ENCODE results near the gene SLC38A3. TPM values are rescaled to one million over a fixed set of nuclear protein-coding genes. Genes with fewer than 3 reads are reported as not detected.

The SLC38A3 gene
- total RNA-seq, 1 donor from 2014 or later: 1.2 TPM

DNA sequence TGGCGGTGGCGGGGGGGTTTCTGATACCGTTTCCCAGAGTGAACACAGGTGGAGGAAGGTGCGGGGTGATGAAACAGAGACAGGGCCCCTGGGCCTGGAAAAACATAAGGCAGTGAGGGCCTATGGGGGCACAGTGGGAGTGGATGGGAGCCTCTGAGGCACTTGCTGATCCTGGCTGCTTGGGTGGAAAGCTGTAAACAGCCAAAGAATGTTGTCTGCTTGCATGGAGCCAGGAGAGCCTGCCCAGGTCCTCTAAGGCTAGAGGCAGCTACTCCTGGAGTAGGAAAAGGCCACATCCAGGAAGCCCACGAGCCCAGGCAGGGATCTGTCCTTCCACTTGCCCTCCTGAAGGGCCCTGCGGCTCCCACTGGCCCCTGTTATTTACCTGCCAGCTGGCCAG lies 60.9 kb downstream of the SLC38A3 start:
- TF ChIP-seq, protein P1, sequence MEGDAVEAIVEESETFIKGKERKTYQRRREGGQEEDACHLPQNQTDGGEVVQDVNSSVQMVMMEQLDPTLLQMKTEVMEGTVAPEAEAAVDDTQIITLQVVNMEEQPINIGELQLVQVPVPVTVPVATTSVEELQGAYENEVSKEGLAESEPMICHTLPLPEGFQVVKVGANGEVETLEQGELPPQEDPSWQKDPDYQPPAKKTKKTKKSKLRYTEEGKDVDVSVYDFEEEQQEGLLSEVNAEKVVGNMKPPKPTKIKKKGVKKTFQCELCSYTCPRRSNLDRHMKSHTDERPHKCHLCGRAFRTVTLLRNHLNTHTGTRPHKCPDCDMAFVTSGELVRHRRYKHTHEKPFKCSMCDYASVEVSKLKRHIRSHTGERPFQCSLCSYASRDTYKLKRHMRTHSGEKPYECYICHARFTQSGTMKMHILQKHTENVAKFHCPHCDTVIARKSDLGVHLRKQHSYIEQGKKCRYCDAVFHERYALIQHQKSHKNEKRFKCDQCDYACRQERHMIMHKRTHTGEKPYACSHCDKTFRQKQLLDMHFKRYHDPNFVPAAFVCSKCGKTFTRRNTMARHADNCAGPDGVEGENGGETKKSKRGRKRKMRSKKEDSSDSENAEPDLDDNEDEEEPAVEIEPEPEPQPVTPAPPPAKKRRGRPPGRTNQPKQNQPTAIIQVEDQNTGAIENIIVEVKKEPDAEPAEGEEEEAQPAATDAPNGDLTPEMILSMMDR (IDR thresholded peaks at IDR 0.05): no peak
- Mint-ChIP-seq H3K27ac (ENCODE audit: unreplicated experiment) (peak overlapping the region; percentile 87), H3K36me3 (ENCODE audit: low read depth) (no peaks in the 10 kb centered on the region), H3K27me3 (ENCODE audit: low read depth) (no peaks in the 10 kb centered on the region), H3K4me1 (ENCODE audit: low read depth) (peaks cover 81% of the 10 kb centered on the region), H3K9me3 (ENCODE audit: low read depth) (no peaks in the 10 kb centered on the region), H3K4me3 (ENCODE audit: unreplicated experiment) (no peak overlapping the region)
- DNase-seq (ENCODE audit: low spot score): no peak

DNA sequence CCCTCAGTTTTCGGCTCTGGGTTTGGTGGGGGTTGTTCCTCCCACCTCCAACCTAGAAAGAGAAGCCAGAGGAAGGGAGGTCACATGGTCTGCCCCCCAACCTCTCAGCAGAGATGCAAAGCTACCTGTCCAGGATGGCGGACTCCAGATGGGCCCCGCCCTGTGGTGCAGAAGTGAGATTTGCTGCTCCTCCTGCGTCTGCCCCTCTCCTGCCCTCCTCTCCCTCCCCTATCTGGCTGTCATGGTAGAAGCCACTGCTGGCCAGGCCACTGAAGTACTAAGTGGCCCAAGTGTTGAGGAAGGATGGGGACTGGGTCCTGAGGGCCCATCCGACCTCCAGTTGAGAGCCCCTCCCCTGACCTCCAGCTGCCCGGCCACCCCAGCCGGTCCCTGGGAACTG lies 61.8 kb downstream of the SLC38A3 start:
- peak overlapping the region; percentile 70 for H3K4me3 Mint-ChIP-seq (ENCODE audit: unreplicated experiment)
- TF ChIP-seq, protein P1 (IDR thresholded peaks at IDR 0.05): no peak
- peak overlapping the region; percentile 77 for H3K27ac Mint-ChIP-seq (ENCODE audit: unreplicated experiment)
- H3K27me3 Mint-ChIP-seq (ENCODE audit: low read depth): no peaks in the 10 kb centered on the region
- no peak for DNase-seq (ENCODE audit: low spot score)
- no peaks in the 10 kb centered on the region for H3K36me3 Mint-ChIP-seq (ENCODE audit: low read depth)
- H3K9me3 Mint-ChIP-seq (ENCODE audit: low read depth): no peaks in the 10 kb centered on the region
- peaks cover 76% of the 10 kb centered on the region for H3K4me1 Mint-ChIP-seq (ENCODE audit: low read depth)

DNA sequence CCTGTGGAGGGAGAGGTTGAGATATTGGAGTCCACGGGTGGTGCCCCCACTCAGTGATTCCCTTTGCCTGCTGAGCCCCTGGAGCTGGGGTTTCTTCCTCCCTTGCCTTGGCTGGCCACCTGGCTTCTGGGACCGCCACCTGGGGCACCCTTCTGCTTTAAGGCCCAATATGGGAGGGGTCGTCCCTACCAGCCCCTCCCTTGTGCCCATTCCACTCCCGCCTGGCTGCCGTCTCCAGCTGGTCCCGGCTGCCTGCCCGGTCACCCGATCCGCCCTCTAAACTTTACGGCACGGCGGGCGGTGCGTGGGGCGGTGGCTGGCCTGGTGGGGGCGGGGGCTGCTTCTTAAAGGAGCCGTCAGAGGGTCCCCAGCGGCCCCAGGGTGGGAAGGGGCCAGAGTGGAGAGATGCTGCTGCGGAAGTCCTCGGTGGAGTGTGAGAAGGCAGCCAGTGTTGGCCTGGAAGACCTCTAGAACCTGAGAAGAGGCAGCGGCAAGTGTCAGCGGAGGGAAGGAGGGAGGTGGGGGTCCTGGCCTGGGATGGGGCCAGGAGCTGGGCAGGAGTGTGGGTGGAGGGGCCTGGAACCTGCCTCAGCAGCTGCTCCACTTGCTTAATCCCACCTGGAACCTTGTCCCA lies 62.3 kb downstream of the SLC38A3 start:
- Mint-ChIP-seq H3K9me3 (ENCODE audit: low read depth) (no peaks in the 10 kb centered on the region), H3K27ac (ENCODE audit: unreplicated experiment) (peak overlapping the region; percentile 77), H3K4me1 (ENCODE audit: low read depth) (peaks cover 73% of the 10 kb centered on the region), H3K4me3 (ENCODE audit: unreplicated experiment) (peak overlapping the region; percentile 70), H3K36me3 (ENCODE audit: low read depth) (no peaks in the 10 kb centered on the region), H3K27me3 (ENCODE audit: low read depth) (no peaks in the 10 kb centered on the region)
- TF ChIP-seq, protein P1 (IDR thresholded peaks at IDR 0.05): no peak
- no peak for DNase-seq (ENCODE audit: low spot score)

DNA sequence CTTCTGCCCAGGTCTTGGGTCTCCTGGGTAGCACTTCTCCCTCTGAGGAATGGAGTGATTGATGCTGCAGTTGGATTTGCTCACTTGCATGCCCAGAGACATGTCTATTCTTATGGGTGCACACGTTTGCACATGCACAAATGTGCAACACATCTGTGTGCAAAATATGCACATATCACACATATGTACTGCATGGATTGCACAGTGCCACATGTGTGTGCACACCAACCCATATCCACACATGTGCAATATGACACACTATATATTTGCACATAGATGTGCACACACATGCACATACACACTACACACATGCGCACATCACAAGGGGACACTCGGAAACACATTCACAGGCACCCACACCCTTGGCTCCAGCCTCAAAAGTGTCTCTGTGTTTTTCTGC lies 63.2 kb downstream of the SLC38A3 start:
- peak overlapping the region; percentile 70 for H3K4me3 Mint-ChIP-seq (ENCODE audit: unreplicated experiment)
- peaks cover 2% of the 10 kb centered on the region for H3K27me3 Mint-ChIP-seq (ENCODE audit: low read depth)
- H3K27ac Mint-ChIP-seq (ENCODE audit: unreplicated experiment): peak overlapping the region; percentile 58
- TF ChIP-seq, protein P1 (IDR thresholded peaks at IDR 0.05): no peak
- DNase-seq (ENCODE audit: low spot score): no peak
- H3K4me1 Mint-ChIP-seq (ENCODE audit: low read depth): peaks cover 71% of the 10 kb centered on the region
- H3K9me3 Mint-ChIP-seq (ENCODE audit: low read depth): no peaks in the 10 kb centered on the region
- no peaks in the 10 kb centered on the region for H3K36me3 Mint-ChIP-seq (ENCODE audit: low read depth)

DNA sequence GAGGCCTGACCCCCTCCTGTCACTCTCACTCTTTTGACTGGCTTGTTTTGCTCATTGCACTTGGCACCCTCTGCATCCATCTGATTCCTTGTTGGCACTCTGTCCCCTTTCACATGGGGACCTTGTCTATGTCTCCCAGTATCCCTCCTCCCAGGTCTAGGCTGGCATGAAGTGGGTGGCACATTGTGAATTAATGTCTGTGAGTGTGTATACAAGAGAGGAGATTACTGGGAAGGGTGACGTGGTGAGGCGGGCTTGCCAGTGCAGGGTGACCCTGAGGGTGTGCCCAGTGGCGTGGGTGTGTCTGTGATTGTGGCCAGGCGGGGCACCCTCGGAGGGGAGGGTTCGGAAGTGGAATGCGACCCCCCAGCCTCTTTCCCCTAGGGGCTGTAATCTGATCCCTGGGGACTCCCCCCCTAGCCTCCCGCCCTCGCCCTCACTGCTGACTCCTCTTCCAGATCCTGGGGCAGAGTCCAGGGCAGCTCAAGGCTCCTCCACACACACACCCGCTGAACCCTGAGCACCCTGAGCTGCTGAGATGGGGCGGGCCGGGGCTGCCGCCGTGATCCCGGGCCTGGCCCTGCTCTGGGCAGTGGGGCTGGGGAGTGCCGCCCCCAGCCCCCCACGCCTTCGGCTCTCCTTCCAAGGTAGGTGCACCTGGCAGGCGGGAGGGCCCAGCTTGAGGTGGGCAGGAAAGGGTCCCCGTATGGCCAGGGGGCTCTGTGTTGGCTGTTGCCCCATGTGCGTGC lies 63.8 kb downstream of the SLC38A3 start, which contains the start of gene SEMA3B:
Gene SEMA3B (plus strand): TSS at position 445 of the 749 bp plus-strand sequence. CDS start 94 bp downstream, at position 539.
- peaks cover 65% of the 10 kb centered on the region for H3K4me1 Mint-ChIP-seq (ENCODE audit: low read depth)
- H3K36me3 Mint-ChIP-seq (ENCODE audit: low read depth): no peaks in the 10 kb centered on the region
- peak within 1 kb of the TSS; percentile 63 for H3K27ac Mint-ChIP-seq (ENCODE audit: unreplicated experiment)
- TF ChIP-seq, protein P1 (IDR thresholded peaks at IDR 0.05): no peak
- peaks cover 2% of the 10 kb centered on the region for H3K27me3 Mint-ChIP-seq (ENCODE audit: low read depth)
- DNase-seq (ENCODE audit: low spot score): no peak
- peak within 1 kb of the TSS; percentile 70 for H3K4me3 Mint-ChIP-seq (ENCODE audit: unreplicated experiment)
- H3K9me3 Mint-ChIP-seq (ENCODE audit: low read depth): no peaks in the 10 kb centered on the region
